ENCODE data around the gene FAM120A.

Gene FAM120A

GRCh38 chr9:93612052-93612795 lies 160.7 kb downstream of the FAM120A start:
- DNase-seq (ENCODE audit: low read depth in 1 of 2, low spot score in 1 of 2) = no peak

DNA sequence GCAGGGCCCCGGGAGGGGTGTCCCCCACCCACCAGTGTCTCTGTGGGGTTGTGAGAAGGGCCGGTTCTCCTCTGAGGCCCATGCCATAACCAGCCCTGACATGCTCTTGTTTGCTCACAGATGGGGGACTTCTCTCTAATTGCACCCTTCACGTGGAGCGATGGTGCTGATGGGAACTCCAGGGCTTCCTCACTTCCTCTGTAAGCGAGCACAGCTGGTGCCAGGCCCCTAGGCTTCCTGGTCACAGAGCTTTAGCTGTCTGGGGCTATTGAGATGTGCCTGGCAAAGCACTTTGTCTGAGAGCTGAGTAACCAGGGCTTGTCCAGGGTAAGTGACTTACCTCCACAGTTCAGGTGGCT lies 161.3 kb downstream of the FAM120A start:
- DNase-seq (ENCODE audit: low read depth in 1 of 2, low spot score in 1 of 2) = no peak

- DNase-seq (ENCODE audit: low read depth in 1 of 2, low spot score in 1 of 2) = no peak
Measured at GRCh38 chr9:93613174-93613573, 161.7 kb downstream of the FAM120A start.

- no peak for DNase-seq (ENCODE audit: low read depth in 1 of 2, low spot score in 1 of 2)
Measured at GRCh38 chr9:93613791-93614190, 162.3 kb downstream of the FAM120A start.

DNA sequence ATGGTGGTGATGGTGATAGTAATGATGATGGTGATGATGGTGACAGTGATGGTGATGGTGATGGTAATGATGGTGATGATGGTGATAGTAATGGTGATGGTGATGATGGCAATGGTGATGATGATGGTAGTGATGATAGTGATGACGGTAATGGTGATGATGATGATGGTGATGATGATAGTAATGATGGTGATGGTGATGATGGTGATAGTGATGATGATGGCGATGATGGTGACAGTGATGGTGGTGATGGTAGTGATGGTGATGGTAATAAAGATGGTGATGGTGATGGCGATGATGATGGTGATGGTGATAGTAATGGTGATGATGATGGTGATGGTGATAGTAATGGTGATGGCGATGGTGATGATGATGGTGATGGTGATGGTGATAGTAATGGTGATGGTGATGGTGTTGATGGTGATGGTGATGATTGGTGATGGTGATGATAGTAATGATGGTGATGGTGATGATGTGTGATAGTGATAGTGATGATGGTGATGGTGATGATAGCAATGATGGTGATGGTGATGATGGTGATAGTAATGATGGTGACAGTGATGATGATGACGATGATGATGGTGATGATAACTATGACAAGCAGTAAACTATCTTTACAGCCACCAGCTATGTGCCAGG lies 163.5 kb downstream of the FAM120A start:
- DNase-seq (ENCODE audit: low read depth in 1 of 2, low spot score in 1 of 2) = no peak
